ENCODE measurements around the gene HCCS.
A peak's percentile ranks its signal among the peaks of the same experiment; 100 is the strongest.

HCCS gene

GRCh38 chrX:11111037-11111851 lies at the start of gene HCCS:
HCCS (plus strand) TSS chrX:11111332; CDS start chrX:11112061, 729 bp downstream.
- DNase-seq (ENCODE audit: low spot score): peak; percentile 82

- no peak for DNase-seq (ENCODE audit: low spot score)
Measured at GRCh38 chrX:11064276-11064675, 46.9 kb upstream of the HCCS start.

GRCh38 chrX:11064851-11065600 lies 46.1 kb upstream of the HCCS start:
- no peak for DNase-seq (ENCODE audit: low spot score)

GRCh38 chrX:11066812-11067211 lies 44.3 kb upstream of the HCCS start:
- no peak for DNase-seq (ENCODE audit: low spot score)

GRCh38 chrX:11073381-11073780 lies 37.8 kb upstream of the HCCS start:
- no peak for DNase-seq (ENCODE audit: low spot score)

GRCh38 chrX:11080741-11081305 lies 30.3 kb upstream of the HCCS start:
- DNase-seq (ENCODE audit: low spot score): no peak

GRCh38 chrX:11081511-11081910 lies 29.6 kb upstream of the HCCS start:
- no peak for DNase-seq (ENCODE audit: low spot score)

GRCh38 chrX:11085305-11085704 lies 25.8 kb upstream of the HCCS start:
- no peak for DNase-seq (ENCODE audit: low spot score)

GRCh38 chrX:11089802-11090201 lies 21.3 kb upstream of the HCCS start:
- no peak for DNase-seq (ENCODE audit: low spot score)

GRCh38 chrX:11097933-11098332 lies 13.2 kb upstream of the HCCS start:
- no peak for DNase-seq (ENCODE audit: low spot score)

- no peak for DNase-seq (ENCODE audit: low spot score)
Measured at GRCh38 chrX:11099465-11099864, 11.7 kb upstream of the HCCS start.

GRCh38 chrX:11100281-11101035 lies 10.7 kb upstream of the HCCS start:
- DNase-seq (ENCODE audit: low spot score): peak; percentile 17

- DNase-seq (ENCODE audit: low spot score): peak; percentile 46
Measured at GRCh38 chrX:11103006-11103405, 8.1 kb upstream of the HCCS start.

- DNase-seq (ENCODE audit: low spot score): peak; percentile 30
Measured at GRCh38 chrX:11103751-11104150, 7.4 kb upstream of the HCCS start.

- DNase-seq (ENCODE audit: low spot score): no peak
Measured at GRCh38 chrX:11105080-11105479, 6.1 kb upstream of the HCCS start.

GRCh38 chrX:11108253-11108941 lies 2.7 kb upstream of the HCCS start:
- DNase-seq (ENCODE audit: low spot score): no peak

- DNase-seq (ENCODE audit: low spot score): no peak
Measured at GRCh38 chrX:11109968-11110367, 1.2 kb upstream of the HCCS start.

GRCh38 chrX:11111947-11112346 lies 815 bp downstream of the HCCS start:
- DNase-seq (ENCODE audit: low spot score): no peak

GRCh38 chrX:11113731-11114130 lies 2.6 kb downstream of the HCCS start:
- DNase-seq (ENCODE audit: low spot score): no peak

- DNase-seq (ENCODE audit: low spot score): no peak
Measured at GRCh38 chrX:11117745-11118144, 6.6 kb downstream of the HCCS start.

GRCh38 chrX:11119313-11119943 lies 8.3 kb downstream of the HCCS start:
- DNase-seq (ENCODE audit: low spot score): no peak
